ENCODE results near the gene NHERF1.

DNA sequence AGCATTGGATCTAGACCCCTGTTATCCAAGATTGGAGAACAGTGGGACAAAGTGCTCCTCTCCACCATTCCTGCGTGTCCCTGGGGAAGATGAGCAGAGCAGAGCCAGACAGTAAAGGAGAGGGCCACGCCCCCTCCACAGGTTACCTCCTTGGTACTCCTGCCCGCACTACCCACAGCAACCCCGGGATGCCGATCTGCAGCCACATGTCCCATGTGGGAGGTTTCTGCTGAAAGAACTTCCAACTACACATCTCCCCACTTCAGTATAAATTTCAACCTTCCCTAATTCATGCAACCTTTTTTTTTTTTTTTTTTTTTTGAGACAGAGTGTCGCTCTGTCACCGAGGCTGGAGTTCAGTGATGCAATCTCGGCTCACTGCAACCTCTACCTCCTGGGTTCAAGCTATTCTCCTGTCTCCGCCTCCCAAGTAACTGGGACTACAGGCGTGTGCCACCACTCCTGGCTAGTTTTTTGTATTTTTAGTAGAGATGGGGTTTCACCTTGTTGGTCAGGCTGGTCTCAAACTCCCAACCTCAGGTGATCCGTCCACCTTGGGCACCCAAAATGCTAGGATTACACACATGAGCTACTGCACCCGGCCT is 9.1 kb upstream of the NHERF1 start:
- TF ChIP-seq EGR1 (IDR thresholded peaks at IDR 0.05): no peak
- TF ChIP-seq, protein P1, sequence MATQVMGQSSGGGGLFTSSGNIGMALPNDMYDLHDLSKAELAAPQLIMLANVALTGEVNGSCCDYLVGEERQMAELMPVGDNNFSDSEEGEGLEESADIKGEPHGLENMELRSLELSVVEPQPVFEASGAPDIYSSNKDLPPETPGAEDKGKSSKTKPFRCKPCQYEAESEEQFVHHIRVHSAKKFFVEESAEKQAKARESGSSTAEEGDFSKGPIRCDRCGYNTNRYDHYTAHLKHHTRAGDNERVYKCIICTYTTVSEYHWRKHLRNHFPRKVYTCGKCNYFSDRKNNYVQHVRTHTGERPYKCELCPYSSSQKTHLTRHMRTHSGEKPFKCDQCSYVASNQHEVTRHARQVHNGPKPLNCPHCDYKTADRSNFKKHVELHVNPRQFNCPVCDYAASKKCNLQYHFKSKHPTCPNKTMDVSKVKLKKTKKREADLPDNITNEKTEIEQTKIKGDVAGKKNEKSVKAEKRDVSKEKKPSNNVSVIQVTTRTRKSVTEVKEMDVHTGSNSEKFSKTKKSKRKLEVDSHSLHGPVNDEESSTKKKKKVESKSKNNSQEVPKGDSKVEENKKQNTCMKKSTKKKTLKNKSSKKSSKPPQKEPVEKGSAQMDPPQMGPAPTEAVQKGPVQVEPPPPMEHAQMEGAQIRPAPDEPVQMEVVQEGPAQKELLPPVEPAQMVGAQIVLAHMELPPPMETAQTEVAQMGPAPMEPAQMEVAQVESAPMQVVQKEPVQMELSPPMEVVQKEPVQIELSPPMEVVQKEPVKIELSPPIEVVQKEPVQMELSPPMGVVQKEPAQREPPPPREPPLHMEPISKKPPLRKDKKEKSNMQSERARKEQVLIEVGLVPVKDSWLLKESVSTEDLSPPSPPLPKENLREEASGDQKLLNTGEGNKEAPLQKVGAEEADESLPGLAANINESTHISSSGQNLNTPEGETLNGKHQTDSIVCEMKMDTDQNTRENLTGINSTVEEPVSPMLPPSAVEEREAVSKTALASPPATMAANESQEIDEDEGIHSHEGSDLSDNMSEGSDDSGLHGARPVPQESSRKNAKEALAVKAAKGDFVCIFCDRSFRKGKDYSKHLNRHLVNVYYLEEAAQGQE (IDR thresholded peaks at IDR 0.05; ENCODE audit: low read depth): no peak
- TF ChIP-seq TAF1 (IDR thresholded peaks at IDR 0.05; ENCODE audit: low read depth): no peak
- no peak for TF ChIP-seq NFIC (IDR thresholded peaks at IDR 0.05)
- TF ChIP-seq, protein P2, sequence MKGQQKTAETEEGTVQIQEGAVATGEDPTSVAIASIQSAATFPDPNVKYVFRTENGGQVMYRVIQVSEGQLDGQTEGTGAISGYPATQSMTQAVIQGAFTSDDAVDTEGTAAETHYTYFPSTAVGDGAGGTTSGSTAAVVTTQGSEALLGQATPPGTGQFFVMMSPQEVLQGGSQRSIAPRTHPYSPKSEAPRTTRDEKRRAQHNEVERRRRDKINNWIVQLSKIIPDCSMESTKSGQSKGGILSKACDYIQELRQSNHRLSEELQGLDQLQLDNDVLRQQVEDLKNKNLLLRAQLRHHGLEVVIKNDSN (IDR thresholded peaks at IDR 0.05): no peak
